HG03571 (cell line): ENCODE measurements around the gene GALNT9.

Source experiments
- ATAC-seq: cut with Tn5 transposase; IDR thresholded peaks from one replicate; pipeline ENCODE4 v1.9.1; 2021; ENCODE audit not compliant: unreplicated experiment

GALNT9 gene

DNA sequence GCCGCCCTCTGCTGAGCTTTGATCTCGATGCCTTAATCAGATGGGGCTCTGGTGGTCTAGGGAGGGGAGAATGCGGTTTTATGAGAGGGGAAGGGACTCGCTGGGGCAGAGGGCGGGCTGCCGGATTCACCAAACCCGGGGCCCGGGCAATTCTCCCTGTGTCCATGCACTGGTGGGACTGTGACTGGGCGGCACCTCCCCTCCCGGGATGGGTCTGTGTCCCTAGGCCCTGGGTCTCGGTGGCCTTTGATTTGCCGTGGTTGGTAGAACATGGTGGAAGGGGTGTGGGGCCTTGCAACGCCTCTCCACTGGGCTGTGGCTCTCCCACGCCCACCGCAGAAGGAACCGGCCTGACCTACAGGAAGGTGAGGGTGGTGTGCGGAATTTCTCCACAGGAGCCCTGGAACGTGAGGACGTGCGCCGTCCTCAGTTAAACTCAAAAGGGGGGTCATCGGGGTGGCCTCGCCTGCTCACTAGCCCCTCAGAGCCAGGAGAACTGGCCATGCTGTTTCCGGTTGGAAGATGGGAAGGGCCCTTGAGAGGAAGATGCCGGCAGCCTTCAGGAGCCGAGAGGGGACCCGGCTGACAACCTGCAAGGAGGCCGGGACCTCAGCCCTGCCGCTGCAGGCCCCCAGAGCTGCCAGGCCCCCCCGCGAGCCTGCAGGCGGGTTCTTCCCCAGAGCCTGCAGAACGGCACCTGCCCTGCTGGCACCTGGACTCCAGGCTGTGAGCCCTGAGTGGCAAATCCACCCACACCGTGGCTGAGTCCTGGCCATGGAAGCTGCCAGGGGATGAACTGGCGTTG is 141.5 kb downstream of the GALNT9 start:
- ATAC-seq: no peak

GRCh38 chr12:132186857-132187620 is 142.3 kb downstream of the GALNT9 start:
- ATAC-seq: no peak

GRCh38 chr12:132186208-132186856 is 143.1 kb downstream of the GALNT9 start:
- no peak for ATAC-seq

GRCh38 chr12:132185705-132186104 is 143.7 kb downstream of the GALNT9 start:
- no peak for ATAC-seq

DNA sequence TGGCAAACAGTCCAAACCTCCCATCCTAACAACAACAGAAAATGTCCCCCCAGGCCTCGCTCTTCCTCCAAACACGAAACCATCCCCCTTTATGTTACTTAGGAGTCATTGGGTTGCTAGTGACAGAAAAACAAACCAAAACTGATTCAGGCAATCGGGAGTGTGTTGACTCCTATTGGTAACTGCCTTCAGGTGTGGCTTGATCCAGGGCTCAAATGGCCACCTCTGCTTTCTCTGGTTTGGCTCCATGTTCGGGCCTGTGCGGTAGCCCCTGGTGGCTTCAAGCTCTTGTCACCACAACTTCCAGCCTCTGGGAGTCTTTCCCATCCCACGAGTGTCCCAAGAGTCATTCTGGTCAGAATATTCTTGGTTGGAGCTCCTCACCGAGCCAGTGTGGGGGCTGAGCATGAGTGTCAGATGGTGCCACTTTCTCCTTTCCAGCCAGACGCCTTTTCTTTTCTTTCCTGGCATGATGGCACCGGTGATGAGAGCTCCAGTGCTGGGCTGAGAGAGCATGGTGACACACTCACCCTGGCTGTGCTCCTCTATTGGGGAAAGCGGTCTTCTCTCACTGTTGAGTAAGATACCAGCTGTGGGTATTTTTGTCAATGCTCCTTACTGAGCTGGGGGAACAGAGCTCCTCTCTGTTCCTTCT is 146.6 kb downstream of the GALNT9 start:
- no peak for ATAC-seq

DNA sequence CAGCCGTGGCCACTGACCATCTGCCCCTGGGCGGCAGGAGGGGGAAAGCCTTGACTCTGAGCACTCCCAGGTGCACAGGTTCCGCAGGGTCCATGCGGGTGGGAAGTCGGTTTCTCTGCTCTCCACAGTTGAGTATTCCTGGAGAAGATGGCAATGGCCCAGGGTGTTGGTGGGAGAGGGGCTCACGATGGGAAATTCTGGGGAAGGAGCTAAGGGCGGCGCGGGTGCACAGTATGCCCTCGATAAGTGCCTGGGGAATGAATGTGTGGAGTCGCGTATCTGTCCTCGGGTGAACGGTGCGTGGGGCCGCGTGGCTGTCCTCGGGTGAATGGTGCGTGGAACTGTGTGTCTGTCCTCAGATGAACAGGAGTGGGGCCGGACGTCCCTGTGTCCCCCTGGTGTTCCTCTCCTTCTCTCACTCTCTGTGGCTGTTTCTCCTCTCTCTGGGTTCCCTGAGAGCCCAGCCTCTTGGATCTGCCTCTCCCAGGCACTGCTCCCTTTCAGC is 147.1 kb downstream of the GALNT9 start:
- no peak for ATAC-seq

GRCh38 chr12:132181570-132182200 is 147.7 kb downstream of the GALNT9 start:
- no peak for ATAC-seq

DNA sequence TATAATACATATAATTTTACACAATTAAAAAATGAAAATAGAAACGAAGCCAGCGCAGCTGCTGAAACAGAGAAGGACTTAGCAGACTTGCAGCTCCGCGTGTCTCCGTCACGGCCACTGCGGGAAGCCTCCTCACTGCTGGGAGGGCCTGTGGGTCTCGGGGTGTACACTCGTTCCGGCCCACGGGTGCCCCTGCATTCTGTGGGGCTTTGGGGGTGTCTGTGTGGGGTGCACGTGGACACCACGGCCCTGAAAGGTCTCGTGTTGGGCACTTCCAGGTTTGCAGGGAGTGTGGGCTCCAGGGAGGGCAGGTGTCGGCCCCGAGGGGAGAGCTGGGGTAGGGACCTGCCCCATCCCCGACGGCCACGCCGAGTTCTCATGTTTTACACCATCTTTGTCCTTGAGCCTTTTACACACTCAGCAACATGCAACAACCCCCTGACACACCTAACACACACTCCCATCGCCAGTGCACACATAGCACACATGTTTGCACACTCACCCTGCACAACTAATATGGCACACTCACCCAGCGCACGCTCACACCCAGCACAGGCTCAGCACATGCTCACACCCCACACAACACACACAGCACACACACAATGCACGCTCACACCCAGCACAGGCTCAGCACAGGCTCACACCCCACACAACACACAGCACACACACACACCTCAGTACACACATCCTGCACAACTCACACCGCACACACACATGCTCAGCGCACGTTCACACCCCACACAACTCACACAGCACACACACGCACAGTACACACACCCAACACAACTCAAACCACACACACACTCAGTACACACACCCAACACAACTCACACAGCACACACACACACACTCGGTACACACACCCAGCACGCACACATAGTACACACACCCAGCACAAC is 148.5 kb downstream of the GALNT9 start:
- ATAC-seq: no peak

GRCh38 chr12:132179431-132180362 is 149.7 kb downstream of the GALNT9 start:
- no peak for ATAC-seq

GRCh38 chr12:132178801-132179401 is 150.5 kb downstream of the GALNT9 start:
- no peak for ATAC-seq

GRCh38 chr12:132178316-132178715 is 151.1 kb downstream of the GALNT9 start:
- no peak for ATAC-seq

DNA sequence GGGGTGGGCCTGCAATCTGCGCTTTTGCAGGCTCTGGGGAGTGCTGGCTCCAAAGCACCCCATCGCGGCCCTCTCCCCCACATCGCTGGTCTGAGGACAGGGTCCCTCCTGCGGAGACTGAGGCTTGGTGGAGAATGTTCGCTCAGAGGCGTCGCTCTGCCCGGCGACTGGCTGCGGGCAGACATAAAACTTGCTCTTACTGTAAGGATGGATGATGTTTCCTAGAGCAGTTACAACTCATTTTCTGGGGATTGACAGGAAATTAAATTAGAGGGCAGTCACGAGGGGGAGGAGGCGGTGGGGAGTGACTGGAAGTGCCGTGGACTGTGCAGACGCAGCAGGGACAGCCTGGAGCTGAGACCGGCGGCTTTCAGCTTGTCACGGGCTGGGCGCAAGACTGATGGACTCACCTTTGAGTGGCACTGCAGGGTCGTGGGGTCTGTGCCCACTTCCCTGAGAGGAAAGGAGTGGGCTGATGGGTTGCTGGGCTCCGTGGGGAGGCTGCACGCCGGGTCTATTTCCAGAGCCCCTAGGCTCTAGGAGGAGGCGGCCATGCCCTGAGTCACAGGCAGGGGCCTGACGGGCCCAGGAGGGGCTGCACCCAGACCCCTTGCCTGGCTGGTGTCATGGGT is 152.4 kb downstream of the GALNT9 start:
- ATAC-seq: no peak

- ATAC-seq: no peak
Measured at GRCh38 chr12:132176385-132176919, 152.9 kb downstream of the GALNT9 start.

GRCh38 chr12:132175496-132176384 is 153.6 kb downstream of the GALNT9 start:
- ATAC-seq: no peak

DNA sequence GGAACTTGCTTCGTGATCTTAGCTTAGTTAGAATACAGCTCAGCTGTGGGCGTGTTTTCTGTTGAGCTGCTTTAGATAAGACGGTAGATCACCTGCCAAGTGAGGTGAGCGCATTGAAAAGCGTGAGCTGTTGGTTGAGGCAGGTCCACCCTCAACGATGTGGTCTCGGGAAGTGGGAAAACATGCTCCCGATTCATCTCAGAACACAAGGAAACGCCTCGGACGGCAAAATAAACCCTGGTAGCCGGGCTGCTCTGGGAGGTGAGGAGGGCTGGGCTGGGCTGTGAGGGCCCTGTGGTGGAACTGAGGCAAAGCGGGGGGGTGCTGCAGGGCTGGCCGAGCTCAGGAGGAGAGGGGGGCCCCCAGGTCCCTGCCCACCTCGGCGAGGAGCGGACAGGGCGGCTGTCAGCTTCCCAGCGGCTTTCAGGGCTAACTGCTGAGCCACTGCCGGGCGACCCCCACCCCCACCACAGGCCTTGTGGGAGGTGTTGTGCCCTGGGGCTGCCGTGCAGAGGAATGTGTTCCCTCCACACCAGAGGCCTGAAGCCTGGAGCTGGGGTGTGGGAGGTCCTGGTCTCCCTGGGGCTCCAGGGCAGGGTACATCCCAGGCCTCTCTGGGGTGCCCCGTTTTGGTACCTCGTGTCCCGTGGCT is 154.4 kb downstream of the GALNT9 start:
- no peak for ATAC-seq
